ENCODE results near the gene MSRB1.

The MSRB1 gene

GRCh38 chr16:1895949-1896675, 46.9 kb downstream of the MSRB1 start:
- no peak for DNase-seq

- DNase-seq, result no peak
These were observed 47.9 kb downstream of the MSRB1 start for GRCh38 chr16:1895068-1895467.

- no peak for DNase-seq
These were observed 52.3 kb downstream of the MSRB1 start for GRCh38 chr16:1890708-1891050.

DNA sequence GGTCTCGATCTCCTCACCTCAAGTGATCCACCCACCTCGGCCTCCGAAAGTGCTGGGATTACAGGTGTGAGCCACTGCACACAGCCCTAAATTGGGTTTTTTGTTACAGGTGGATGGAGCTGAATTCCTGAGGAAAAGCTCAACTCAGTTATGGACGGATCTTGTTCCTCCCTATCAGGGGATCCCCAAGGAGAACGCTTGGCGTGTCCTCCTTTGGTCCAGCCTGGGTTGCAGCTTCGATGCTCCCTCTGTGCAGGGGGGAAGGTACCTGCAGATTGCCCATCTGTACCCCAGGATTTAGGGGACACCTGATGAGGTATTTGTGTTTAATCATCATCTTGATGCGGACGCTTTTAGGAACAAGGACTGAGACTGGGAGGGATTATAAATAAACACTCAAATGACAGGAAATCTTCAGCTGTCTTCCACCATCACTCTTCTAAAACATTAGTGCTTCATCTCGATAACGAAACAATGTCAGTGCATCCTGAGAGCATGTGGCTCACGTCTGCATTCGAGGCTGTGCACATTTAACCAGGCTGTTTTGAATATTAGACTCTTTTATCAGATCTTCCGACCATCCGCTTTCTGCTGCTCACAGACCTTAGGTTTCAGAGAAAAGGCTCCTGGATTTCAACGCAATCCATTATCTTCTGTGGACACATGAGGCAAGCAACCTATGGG, 52.8 kb downstream of the MSRB1 start:
- no peak for DNase-seq

All from CD4-positive, alpha-beta T cell treated with Interleukin-6 for 4 hours (primary cell).